IMR-90 (cell line): ENCODE results near the gene ULBP2. TPM values are rescaled to one million over a fixed set of nuclear protein-coding genes. Genes with fewer than 3 reads are reported as not detected.
"Not testable (repeated sequence)": the region's sequence is repeated elsewhere in the genome, so short reads cannot be mapped to it uniquely, and the experiment has no call there.

Experiments used
- ATAC-seq: fragments of 200-7000 bp; cut with Tn5 transposase; 2 replicates; pipeline ENCODE4 v1.9.1; 2020; ENCODE audit warnings: low read depth, mild to moderate bottlenecking, moderate library complexity
- BruUV-seq: library from RNA; stranded (reverse); fragments of 400-500 nt; replicated peaks from 2 replicates; lab custom pipeline; 2021; lab: Mats Ljungman, UMichigan
- CTCF ChIA-PET: fragments of 300-600 bp; formaldehyde crosslinking; extraction: SDS; loops from one replicate; lab custom pipeline; 2021; ENCODE audit warnings: antibody characterized with exemption; lab: Yijun Ruan, JAX
- POLR2A ChIA-PET: fragments of 300-600 bp; sonication (Branson Sonifier 250); formaldehyde crosslinking; loops from one replicate; lab custom pipeline; 2022; ENCODE audit warnings: antibody characterized with exemption; ENCODE audit not compliant: unreplicated experiment; lab: Charles Lee
- DNase-seq: peaks from one replicate; pipeline ENCODE4 v3.0.0; 2013
- H2AFZ ChIP-seq: replicated peaks from 2 replicates; pipeline ENCODE3; 2013; ENCODE audit warnings: low read length, mild to moderate bottlenecking; ENCODE audit not compliant: poor library complexity
- H2AK5ac ChIP-seq: 2 replicates; pipeline ENCODE4 v1.6.1; 2013; ENCODE audit warnings: low read depth, low read length, inconsistent platforms
- H2AK9ac ChIP-seq: replicated peaks from 2 replicates; pipeline ENCODE3; 2013; ENCODE audit warnings: mild to moderate bottlenecking, low read depth, low read length, moderate library complexity; ENCODE audit not compliant: poor library complexity
- H2BK120ac ChIP-seq: 2 replicates; pipeline ENCODE4 v1.6.1; 2013; ENCODE audit warnings: low read depth, low read length, inconsistent platforms
- H2BK15ac ChIP-seq: 3 replicates; pipeline ENCODE4 v1.6.1; 2013; ENCODE audit warnings: low read depth, low read length, inconsistent platforms
- H2BK20ac ChIP-seq: 2 replicates; pipeline ENCODE4 v1.6.1; 2013; ENCODE audit warnings: low read depth, mild to moderate bottlenecking, inconsistent platforms, low read length, moderate library complexity
- H2BK5ac ChIP-seq: 2 replicates; pipeline ENCODE4 v1.6.1; 2013; ENCODE audit warnings: mild to moderate bottlenecking, low read depth, low read length, inconsistent platforms; ENCODE audit not compliant: poor library complexity, severe bottlenecking
- H3K14ac ChIP-seq: replicated peaks from 2 replicates; pipeline ENCODE4 v1.6.1; 2013; ENCODE audit warnings: low read depth, low read length, inconsistent platforms
- H3K18ac ChIP-seq: 2 replicates; pipeline ENCODE4 v1.6.1; 2013; ENCODE audit warnings: low read depth, low read length, control low read depth
- H3K23ac ChIP-seq: 2 replicates; pipeline ENCODE4 v1.6.1; 2013; ENCODE audit warnings: low read depth, low read length, inconsistent platforms
- H3K27ac ChIP-seq: 2 replicates; pipeline ENCODE4 v1.5.1; 2013; ENCODE audit warnings: mild to moderate bottlenecking, control low read depth, low read length; ENCODE audit not compliant: insufficient read depth
- H3K27me3 ChIP-seq: 2 replicates; pipeline ENCODE4 v1.6.1; 2013; ENCODE audit warnings: low read length; ENCODE audit not compliant: control insufficient read depth, insufficient read depth
- H3K36me3 ChIP-seq: 2 replicates; pipeline ENCODE4 v1.6.1; 2013; ENCODE audit warnings: low read length, mixed read lengths; ENCODE audit not compliant: control insufficient read depth, insufficient read depth
- H3K4ac ChIP-seq: 2 replicates; pipeline ENCODE4 v1.6.1; 2013; ENCODE audit warnings: low read depth, low read length, inconsistent platforms
- H3K4me1 ChIP-seq: 2 replicates; pipeline ENCODE4 v1.6.1; 2013; ENCODE audit warnings: low read length, mixed read lengths; ENCODE audit not compliant: control insufficient read depth, insufficient read depth
- H3K4me2 ChIP-seq: 2 replicates; pipeline ENCODE4 v1.6.1; 2013; ENCODE audit warnings: low read depth, mild to moderate bottlenecking, control low read depth, low read length, moderate library complexity
- H3K4me3 ChIP-seq: 2 replicates; pipeline ENCODE4 v1.5.1; 2013; ENCODE audit warnings: low read depth, mild to moderate bottlenecking, control low read depth, low read length, moderate library complexity; ENCODE audit not compliant: insufficient read depth
- H3K56ac ChIP-seq: 2 replicates; pipeline ENCODE4 v1.6.1; 2013; ENCODE audit warnings: low read length, inconsistent platforms; ENCODE audit not compliant: insufficient read depth; ENCODE audit errors: extremely low read depth
- H3K79me1 ChIP-seq, 2 experiments: 2 replicates each; pipeline ENCODE4 v1.6.1; 2013; ENCODE audit warnings: low read length in 2 of 2, inconsistent platforms in 1 of 2, low read depth in 1 of 2
- H3K9ac ChIP-seq: 2 replicates; pipeline ENCODE4 v1.6.1; 2013; ENCODE audit warnings: low read depth, low read length, control low read depth
- H3K9me1 ChIP-seq: 2 replicates; pipeline ENCODE4 v1.6.1; 2013; ENCODE audit warnings: low read length, inconsistent platforms; ENCODE audit not compliant: insufficient read depth
- H3K9me3 ChIP-seq: 2 replicates; pipeline ENCODE4 v1.6.1; 2013; ENCODE audit warnings: low read length; ENCODE audit not compliant: control insufficient read depth, insufficient read depth
- H4K20me1 ChIP-seq: 2 replicates; pipeline ENCODE4 v1.6.1; 2013; ENCODE audit warnings: low read length, inconsistent platforms; ENCODE audit not compliant: insufficient read depth
- H4K5ac ChIP-seq: 2 replicates; pipeline ENCODE4 v1.6.1; 2013; ENCODE audit warnings: mild to moderate bottlenecking, low read depth, low read length, control low read depth
- H4K8ac ChIP-seq, 2 experiments: 2 replicates each; pipeline ENCODE4 v1.6.1; 2013; ENCODE audit warnings: low read depth in 2 of 2, low read length in 2 of 2, control low read depth in 1 of 2, inconsistent platforms in 1 of 2
- H4K91ac ChIP-seq: 2 replicates; pipeline ENCODE4 v1.6.1; 2013; ENCODE audit warnings: low read depth, low read length, inconsistent platforms; ENCODE audit not compliant: insufficient read depth
- BHLHE40 ChIP-seq: fragments of 150-350 bp; IDR thresholded peaks from 2 replicates; pipeline ENCODE4 v1.6.1; 2016; ENCODE audit warnings: mild to moderate bottlenecking, low read depth, low read length
- CHD1 ChIP-seq: IDR thresholded peaks from 2 replicates; pipeline ENCODE4 v1.6.1; 2012; ENCODE audit warnings: low read depth, low read length, improper control_type of control experiment
- FOS ChIP-seq: fragments of 150-350 bp; IDR thresholded peaks from 2 replicates; pipeline ENCODE4 v1.6.1; 2016; ENCODE audit warnings: low read depth, low read length
- MAFK ChIP-seq: IDR thresholded peaks from 2 replicates; pipeline ENCODE4 v1.6.1; 2012; ENCODE audit warnings: low read depth, low read length, improper control_type of control experiment
- MAZ ChIP-seq: IDR thresholded peaks from 2 replicates; pipeline ENCODE4 v1.6.1; 2012; ENCODE audit warnings: low read depth, mild to moderate bottlenecking, low read length, improper control_type of control experiment, moderate library complexity, borderline replicate concordance
- MXI1 ChIP-seq: IDR thresholded peaks from 2 replicates; pipeline ENCODE4 v1.6.1; 2012; ENCODE audit warnings: low read depth, mild to moderate bottlenecking, low read length, moderate library complexity, borderline replicate concordance
- NFE2L2 ChIP-seq: fragments of 150-350 bp; IDR thresholded peaks from 2 replicates; pipeline ENCODE4 v1.6.1; 2016; ENCODE audit warnings: low read depth, mild to moderate bottlenecking, low read length
- RAD21 ChIP-seq: IDR thresholded peaks from 2 replicates; pipeline ENCODE4 v1.6.1; 2012; ENCODE audit warnings: low read length, improper control_type of control experiment
- RCOR1 ChIP-seq: IDR thresholded peaks from 2 replicates; pipeline ENCODE4 v1.6.1; 2012; ENCODE audit warnings: mild to moderate bottlenecking, low read length, improper control_type of control experiment; ENCODE audit not compliant: insufficient replicate concordance
- RFX5 ChIP-seq: IDR thresholded peaks from 2 replicates; pipeline ENCODE4 v1.8.0; 2012; ENCODE audit warnings: low read depth, mild to moderate bottlenecking, low read length, moderate library complexity
- SMC3 ChIP-seq: fragments of 150-350 bp; IDR thresholded peaks from 2 replicates; pipeline ENCODE4 v1.6.1; 2016; ENCODE audit warnings: low read depth, mild to moderate bottlenecking, antibody characterized with exemption, low read length, moderate library complexity
- WGBS, 2 experiments: methylation state at CpG; one replicate each; pipeline versions ENCODE4 v1.1.5 to v1.1.7; 2013; ENCODE audit warnings: missing lambda C conversion rate in 2 of 2; ENCODE audit not compliant: insufficient read length in 1 of 2; ENCODE audit errors: extremely low coverage in 2 of 2; 5-methylcytosine and 5-hydroxymethylcytosine counted together
- dilution Hi-C: fragments of 300-500 bp; cut with HindIII; formaldehyde crosslinking; loops from one replicate; pipeline ENCODE4 v1.14.3; 2018; ENCODE audit warnings: low sequenced_read_pairs; ENCODE audit not compliant: unreplicated experiment
- in situ Hi-C: fragments of 300-500 bp; cut with MboI; formaldehyde crosslinking; loops from 3 replicates; pipeline ENCODE4 v1.14.3; 2019; ENCODE audit warnings: low sequenced_read_pairs, inconsistent platforms, mixed read lengths
- intact Hi-C: fragments of 100-400 bp; cut with micrococcal nuclease; formaldehyde crosslinking; loops from 2 replicates; pipeline ENCODE4 v1.10.0; 2022
- polyA plus RNA-seq, 3 experiments: library from polyadenylated mRNA; depleted of rRNA; stranded (reverse); fragments of >200 nt; gene quantifications; 2 replicates each; pipeline ENCODE4 v1.2.3, GENCODE V29; 2012; ENCODE audit warnings: low replicate concordance in 1 of 3
- total RNA-seq: library from RNA; depleted of rRNA; stranded (reverse); fragments of >200 nt; gene quantifications from 2 replicates; pipeline ENCODE4 v1.2.3, GENCODE V29; 2012

Gene ULBP2
- total and polyA plus RNA-seq, 2 of the 4 experiments (the other 2 are of a cell fraction): 7.9 to 16.2 TPM

DNA sequence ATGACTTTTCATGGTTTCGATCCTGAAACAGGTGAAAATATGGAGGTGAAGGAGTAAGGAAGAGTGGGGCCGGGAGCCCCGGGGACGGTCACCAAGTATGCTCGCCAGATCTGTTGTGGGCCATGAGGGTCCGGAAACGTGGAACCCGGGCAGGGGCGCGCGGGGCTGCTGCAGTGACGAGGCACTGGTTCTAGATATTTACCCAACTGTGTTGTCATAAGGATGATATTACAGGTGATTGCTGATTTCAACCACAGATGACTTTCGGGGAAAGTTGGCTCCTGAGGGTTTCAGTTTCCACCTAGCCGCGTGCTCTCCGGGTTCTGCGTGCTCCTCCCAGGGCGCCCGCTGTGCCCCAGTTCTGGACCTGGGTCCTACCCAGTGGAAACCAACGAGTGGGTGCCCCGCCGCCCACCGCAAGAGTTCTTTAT, 31.1 kb upstream of the ULBP2 start:
- Histone ChIP-seq H3K14ac (no peak overlapping the region), H2BK5ac (no peak overlapping the region), H4K91ac (no peak overlapping the region), H3K18ac (no peak overlapping the region), H3K9ac (no peak overlapping the region), H3K27me3 (peaks cover 20% of the 10 kb centered on the region), H3K4me1 (no peaks in the 10 kb centered on the region), H4K8ac (no peak overlapping the region), H3K56ac (no peak overlapping the region), H3K27ac (no peak overlapping the region), H3K23ac (no peak overlapping the region), H3K4me3 (no peak overlapping the region), H3K36me3 (no peaks in the 10 kb centered on the region), H2BK120ac (no peak overlapping the region), H3K4ac (no peak overlapping the region), H2AFZ (no peak overlapping the region), H2AK9ac (no peak overlapping the region), H4K20me1 (no peaks in the 10 kb centered on the region), H2BK15ac (no peak overlapping the region), H2BK20ac (no peak overlapping the region), H3K9me1 (peaks cover 4% of the 10 kb centered on the region; the same call in 1 of the 2 replicates), H2AK5ac (no peak overlapping the region), H3K79me1 (no peaks in the 10 kb centered on the region), H3K9me3 (peaks cover 12% of the 10 kb centered on the region), H3K4me2 (no peak overlapping the region), H4K5ac (no peak overlapping the region)
- no peak for DNase-seq
- TF ChIP-seq CHD1 (no peak), NFE2L2 (no peak), MXI1 (no peak), RAD21 (no peak), SMC3 (no peak), RCOR1 (no peak), FOS (no peak), MAFK (no peak), MAZ (no peak), BHLHE40 (no peak), RFX5 (no peak)
- POLR2A ChIA-PET: no interaction called here
- in situ Hi-C loops: no loop called here
- no peak for ATAC-seq
- dilution Hi-C loops: no loop called here
- BruUV-seq: no TSS peak
- CTCF ChIA-PET: no interaction called here
- 90% methylated on average over 8 of the region's 23 CpGs; no CpG with 5 or more reads in 1 of the 2 experiments for WGBS, 2 experiments
- intact Hi-C loops: no loop called here

- H3K4me2 ChIP-seq, DNase-seq, H2AK9ac ChIP-seq, H2BK5ac ChIP-seq, dilution Hi-C loops, H3K4ac ChIP-seq, H4K5ac ChIP-seq, H4K91ac ChIP-seq, H3K9me1 ChIP-seq, H4K8ac ChIP-seq, H3K18ac ChIP-seq, H2AFZ ChIP-seq, H2BK120ac ChIP-seq, H3K36me3 ChIP-seq, H3K4me3 ChIP-seq, CTCF ChIA-PET, intact Hi-C loops, H2BK20ac ChIP-seq, H3K9ac ChIP-seq, ATAC-seq, H2BK15ac ChIP-seq, BruUV-seq, POLR2A ChIA-PET, in situ Hi-C loops, H3K23ac ChIP-seq, H3K27ac ChIP-seq, H4K20me1 ChIP-seq, H3K14ac ChIP-seq, H3K4me1 ChIP-seq, H2AK5ac ChIP-seq, H3K56ac ChIP-seq, H3K79me1 ChIP-seq: not testable (repeated sequence)
- Histone ChIP-seq H3K9me3 (peaks cover 10% of the 10 kb centered on the region), H3K27me3 (peaks cover 18% of the 10 kb centered on the region)
- WGBS, 2 experiments: no CpG with 5 or more reads among the region's 3 CpGs
Measured at GRCh38 chr6:149912680-149913079, 29.1 kb upstream of the ULBP2 start.
